22Rv1 (cell line): ENCODE measurements around the gene XNDC1N.
"Not testable (repeated sequence)": the region's sequence is repeated elsewhere in the genome, so short reads cannot be mapped to it uniquely, and the experiment has no call there.

Source experiments
- CTCF ChIP-seq: fragments of 450-650 bp; IDR thresholded peaks from 2 replicates; pipeline ENCODE4 v1.5.1; 2017; ENCODE audit warnings: mild to moderate bottlenecking
- ZFX ChIP-seq: fragments of 450-650 bp; IDR thresholded peaks from 2 replicates; pipeline ENCODE4 v1.6.1; 2017; ENCODE audit warnings: antibody characterized with exemption, borderline replicate concordance

DNA sequence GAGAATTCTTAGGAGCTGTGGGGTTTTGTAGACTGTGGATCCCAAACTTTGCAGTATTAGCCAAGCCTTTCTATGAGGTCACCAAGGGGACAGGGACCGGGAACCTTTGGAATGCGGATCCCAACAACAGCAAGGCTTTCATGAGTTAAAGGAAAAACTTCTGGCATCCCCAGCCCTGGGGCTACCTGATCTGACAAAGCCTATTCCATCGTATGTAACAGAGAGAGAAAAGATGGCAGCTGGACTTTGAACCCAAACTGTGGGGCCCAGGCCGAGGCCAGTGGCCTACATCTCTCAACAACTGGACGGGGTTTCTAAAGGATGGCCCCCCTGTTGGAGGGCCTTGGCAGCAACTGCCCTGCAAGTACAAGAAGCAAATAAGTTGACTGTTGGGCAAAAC, 17.6 kb downstream of the XNDC1N start:
- not testable (repeated sequence) for TF ChIP-seq CTCF, ZFX
